Activated CD8-positive, alpha-beta T cell treated with anti-CD3 and anti-CD28 coated beads, Interleukin-2, amount 10 ng/mL, durations not matched to agents 7 days and 5 days (primary cell): Measurements from ENCODE around the gene RAF1. TPM values are rescaled to one million over a fixed set of nuclear protein-coding genes. Genes with fewer than 3 reads are reported as not detected.
A peak's percentile ranks its signal among the peaks of the same experiment; 100 is the strongest.

Source experiments
- ATAC-seq: fragments of 150-1000 bp; cut with Tn5 transposase; one replicate; pipeline ENCODE4 v1.10.0; 2021; ENCODE audit warnings: moderate library complexity
- CTCF ChIA-PET: fragments of 350-600 bp; sonication (Branson Sonifier 250); formaldehyde crosslinking; loops from one replicate; lab custom pipeline; 2021; ENCODE audit warnings: antibody characterized with exemption; lab: Charles Lee
- POLR2A ChIA-PET: fragments of 350-600 bp; sonication (Branson Sonifier 250); formaldehyde crosslinking; loops from one replicate; lab custom pipeline; 2021; ENCODE audit warnings: antibody characterized with exemption; lab: Charles Lee
- DNase-seq: peaks from one replicate; pipeline ENCODE4 v3.0.0-alpha.2; 2020
- H3K27ac Mint-ChIP-seq: one replicate; pipeline ENCODE4 v1.8.0; 2021; ENCODE audit warnings: mild to moderate bottlenecking, mixed read lengths
- H3K27me3 Mint-ChIP-seq: one replicate; pipeline ENCODE4 v1.8.0; 2021; ENCODE audit warnings: low read depth, mixed read lengths
- H3K36me3 Mint-ChIP-seq: one replicate; pipeline ENCODE4 v1.8.0; 2021; ENCODE audit warnings: low read depth, mixed read lengths
- H3K4me1 Mint-ChIP-seq: one replicate; pipeline ENCODE4 v1.8.0; 2021; ENCODE audit warnings: low read depth, mixed read lengths
- H3K4me3 Mint-ChIP-seq: one replicate; pipeline ENCODE4 v1.8.0; 2021; ENCODE audit warnings: mild to moderate bottlenecking, mixed read lengths
- H3K9me3 Mint-ChIP-seq: one replicate; pipeline ENCODE4 v1.8.0; 2022; ENCODE audit warnings: mixed read lengths; ENCODE audit not compliant: insufficient read depth
- total RNA-seq, 2 experiments: library from RNA; stranded (reverse); gene quantifications; one replicate each; pipeline ENCODE4 v1.2.3, GENCODE V29; 2021

RAF1 gene
- total RNA-seq, 2 experiments from 2014 or later: 86.5 to 91.6 TPM

- ChIA-PET POLR2A (no interaction called here), CTCF (interaction anchor here (1.0 kb wide), 1 partner anchor 35 kb away, joined by 3 read pairs; no protein-coding TSS in a partner anchor)
- no peaks in the 10 kb centered on the region for H3K27me3 Mint-ChIP-seq
- ATAC-seq (no peak), DNase-seq (no peak)
- H3K27ac Mint-ChIP-seq: peak overlapping the region; percentile 1
- H3K36me3 Mint-ChIP-seq: peaks cover 43% of the 10 kb centered on the region
- H3K4me3 Mint-ChIP-seq: no peak overlapping the region
- no peaks in the 10 kb centered on the region for H3K9me3 Mint-ChIP-seq
- H3K4me1 Mint-ChIP-seq: peaks cover 21% of the 10 kb centered on the region
Measured at GRCh38 chr3:12613250-12613649, 50.7 kb downstream of the RAF1 start.

GRCh38 chr3:12612514-12613226 is 51.2 kb downstream of the RAF1 start:
- Mint-ChIP-seq H3K36me3 (peaks cover 48% of the 10 kb centered on the region), H3K9me3 (no peaks in the 10 kb centered on the region), H3K27me3 (no peaks in the 10 kb centered on the region), H3K4me3 (no peak overlapping the region), H3K27ac (no peak overlapping the region), H3K4me1 (peaks cover 21% of the 10 kb centered on the region)
- ChIA-PET CTCF (interaction anchor here (1.0 kb wide), 1 partner anchor 35 kb away, joined by 3 read pairs; no protein-coding TSS in a partner anchor), POLR2A (no interaction called here)
- ATAC-seq (no peak), DNase-seq (no peak)

GRCh38 chr3:12611117-12611516 is 52.8 kb downstream of the RAF1 start:
- POLR2A ChIA-PET: no interaction called here
- H3K4me1 Mint-ChIP-seq: peaks cover 26% of the 10 kb centered on the region

GRCh38 chr3:12608376-12608775 is 55.5 kb downstream of the RAF1 start:
- Mint-ChIP-seq H3K36me3 (peaks cover 58% of the 10 kb centered on the region), H3K27me3 (no peaks in the 10 kb centered on the region), H3K4me1 (peaks cover 14% of the 10 kb centered on the region), H3K27ac (no peak overlapping the region), H3K9me3 (no peaks in the 10 kb centered on the region), H3K4me3 (no peak overlapping the region)
- no peak for ATAC-seq
- CTCF ChIA-PET: interaction anchor here (0.7 kb wide), 1 partner anchor 376 kb away, joined by 3 read pairs; no protein-coding TSS in a partner anchor
- no peak for DNase-seq
- POLR2A ChIA-PET: no interaction called here

More at GRCh38 chr3:12611117-12611516, 52.8 kb downstream of the RAF1 start:
- CTCF ChIA-PET: no interaction called here
- H3K27ac Mint-ChIP-seq: no peak overlapping the region
- peaks cover 52% of the 10 kb centered on the region for H3K36me3 Mint-ChIP-seq
- no peak for DNase-seq
- no peak overlapping the region for H3K4me3 Mint-ChIP-seq
- H3K27me3 Mint-ChIP-seq: no peaks in the 10 kb centered on the region
- no peaks in the 10 kb centered on the region for H3K9me3 Mint-ChIP-seq
- ATAC-seq: no peak

- POLR2A ChIA-PET: no interaction called here
- peaks cover 6% of the 10 kb centered on the region for H3K4me1 Mint-ChIP-seq
- CTCF ChIA-PET: no interaction called here
- no peaks in the 10 kb centered on the region for H3K27me3 Mint-ChIP-seq
- H3K27ac Mint-ChIP-seq: no peak overlapping the region
- ATAC-seq: no peak
- DNase-seq: no peak
- peaks cover 63% of the 10 kb centered on the region for H3K36me3 Mint-ChIP-seq
- H3K4me3 Mint-ChIP-seq: no peak overlapping the region
- no peaks in the 10 kb centered on the region for H3K9me3 Mint-ChIP-seq
Measured at GRCh38 chr3:12603969-12604368, 59.9 kb downstream of the RAF1 start.

GRCh38 chr3:12601072-12601471 is 62.8 kb downstream of the RAF1 start:
- no peak for DNase-seq
- POLR2A ChIA-PET: no interaction called here
- Mint-ChIP-seq H3K27ac (no peak overlapping the region), H3K4me3 (no peak overlapping the region), H3K27me3 (no peaks in the 10 kb centered on the region), H3K4me1 (no peaks in the 10 kb centered on the region), H3K9me3 (no peaks in the 10 kb centered on the region), H3K36me3 (peaks cover 52% of the 10 kb centered on the region)
- CTCF ChIA-PET: interaction anchor here (0.9 to 1.2 kb wide), 2 partner anchors 14 to 119 kb away, joined by 3 read pairs; no protein-coding TSS in a partner anchor
- ATAC-seq: no peak

- H3K27me3 Mint-ChIP-seq: no peaks in the 10 kb centered on the region
- no peak for ATAC-seq
- no peak for DNase-seq
- H3K4me3 Mint-ChIP-seq: no peak overlapping the region
- H3K36me3 Mint-ChIP-seq: peaks cover 48% of the 10 kb centered on the region
- POLR2A ChIA-PET: interaction anchor here (0.7 kb wide), 1 partner anchor 8 kb away, joined by 3 read pairs; no protein-coding TSS in a partner anchor
- CTCF ChIA-PET: no interaction called here
- no peaks in the 10 kb centered on the region for H3K9me3 Mint-ChIP-seq
- H3K4me1 Mint-ChIP-seq: no peaks in the 10 kb centered on the region
- no peak overlapping the region for H3K27ac Mint-ChIP-seq
Measured at GRCh38 chr3:12598890-12599289, 65.0 kb downstream of the RAF1 start.

- no peaks in the 10 kb centered on the region for H3K27me3 Mint-ChIP-seq
- ATAC-seq (no peak), DNase-seq (no peak)
- CTCF ChIA-PET: no interaction called here
- no peak overlapping the region for H3K27ac Mint-ChIP-seq
- POLR2A ChIA-PET: no interaction called here
- no peak overlapping the region for H3K4me3 Mint-ChIP-seq
- no peaks in the 10 kb centered on the region for H3K9me3 Mint-ChIP-seq
- H3K4me1 Mint-ChIP-seq: no peaks in the 10 kb centered on the region
- H3K36me3 Mint-ChIP-seq: peaks cover 59% of the 10 kb centered on the region
Measured at GRCh38 chr3:12593473-12593872, 70.4 kb downstream of the RAF1 start.

GRCh38 chr3:12591997-12592715 is 71.8 kb downstream of the RAF1 start:
- Mint-ChIP-seq H3K27me3 (no peaks in the 10 kb centered on the region), H3K9me3 (no peaks in the 10 kb centered on the region), H3K4me1 (no peaks in the 10 kb centered on the region), H3K27ac (no peak overlapping the region), H3K36me3 (peaks cover 64% of the 10 kb centered on the region), H3K4me3 (no peak overlapping the region)
- ATAC-seq (no peak), DNase-seq (no peak)
- ChIA-PET POLR2A (no interaction called here), CTCF (no interaction called here)

GRCh38 chr3:12591456-12591855 is 72.5 kb downstream of the RAF1 start:
- DNase-seq (no peak), ATAC-seq (no peak)
- CTCF ChIA-PET: no interaction called here
- Mint-ChIP-seq H3K4me1 (no peaks in the 10 kb centered on the region), H3K27me3 (no peaks in the 10 kb centered on the region), H3K36me3 (peaks cover 63% of the 10 kb centered on the region), H3K4me3 (no peak overlapping the region), H3K9me3 (no peaks in the 10 kb centered on the region), H3K27ac (no peak overlapping the region)
- POLR2A ChIA-PET: interaction anchor here (0.6 kb wide), 1 partner anchor 30 kb away, joined by 3 read pairs; no protein-coding TSS in a partner anchor

- no peak for ATAC-seq
- peaks cover 64% of the 10 kb centered on the region for H3K36me3 Mint-ChIP-seq
Measured at GRCh38 chr3:12590096-12590495, 73.8 kb downstream of the RAF1 start.

More at GRCh38 chr3:12590096-12590495, 73.8 kb downstream of the RAF1 start:
- DNase-seq: no peak
- Mint-ChIP-seq H3K27ac (no peak overlapping the region), H3K4me3 (no peak overlapping the region), H3K4me1 (no peaks in the 10 kb centered on the region), H3K27me3 (no peaks in the 10 kb centered on the region), H3K9me3 (no peaks in the 10 kb centered on the region)
- ChIA-PET POLR2A (interaction anchor here (0.6 kb wide), 1 partner anchor 466 kb away, joined by 4 read pairs; no protein-coding TSS in a partner anchor), CTCF (interaction anchor here (0.5 to 0.7 kb wide), 2 partner anchors 13 to 95 kb away, joined by 3 read pairs; no protein-coding TSS in a partner anchor)
